PFSK-1 (cell line): Measurements from ENCODE around the gene VSIG1.

Experiments
- FOXP2 ChIP-seq: optimal IDR thresholded peaks from 2 replicates; pipeline ENCODE3; 2011; ENCODE audit warnings: borderline replicate concordance, control low read depth, inconsistent platforms; ENCODE audit not compliant: insufficient read depth; ENCODE audit errors: extremely low read length, extremely low read depth
- POLR2AphosphoS5 ChIP-seq: IDR thresholded peaks from 2 replicates; pipeline ENCODE4 v1.6.1; 2012; ENCODE audit warnings: low read depth, mild to moderate bottlenecking, control low read depth, low read length, moderate library complexity
- SIN3A ChIP-seq: IDR thresholded peaks from 2 replicates; pipeline ENCODE4 v1.6.1; 2012; ENCODE audit warnings: mild to moderate bottlenecking, low read length, moderate library complexity, borderline replicate concordance; ENCODE audit not compliant: insufficient read depth
- TAF1 ChIP-seq: IDR thresholded peaks from 2 replicates; pipeline ENCODE4 v1.6.1; 2012; ENCODE audit warnings: low read length, control low read depth, borderline replicate concordance; ENCODE audit not compliant: insufficient read depth
- TF ChIP-seq, protein P1 (sequence below), 2 experiments: IDR thresholded peaks; 2 replicates each; pipeline versions ENCODE4 v1.6.1 to v1.8.0; 2011 to 2012; ENCODE audit warnings: low read depth in 2 of 2, low read length in 2 of 2, control low read depth in 1 of 2, inconsistent platforms in 1 of 2, mild to moderate bottlenecking in 1 of 2, moderate library complexity in 1 of 2; ENCODE audit not compliant: insufficient read depth in 1 of 2

The VSIG1 gene

DNA sequence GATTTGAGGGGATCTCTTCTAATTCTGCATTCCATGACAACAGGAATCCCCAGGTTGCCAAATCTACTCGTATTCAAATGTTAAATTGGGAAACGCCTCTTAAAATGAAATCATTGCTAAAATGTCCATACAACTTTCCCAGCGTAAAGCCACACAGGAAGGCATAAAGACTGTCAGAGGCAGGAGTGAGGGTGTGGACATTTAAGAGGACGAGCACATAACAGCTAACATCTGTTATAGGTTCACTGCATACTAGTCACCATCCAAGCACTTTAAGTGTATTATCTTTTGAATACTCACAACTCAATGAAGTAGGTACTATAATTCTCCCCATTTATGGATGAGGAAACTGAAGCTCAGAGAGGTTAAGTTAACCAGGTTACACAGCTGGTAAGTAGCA is 82.3 kb downstream of the VSIG1 start:
- no peak for TF ChIP-seq TAF1
- no peak for TF ChIP-seq POLR2AphosphoS5
- TF ChIP-seq FOXP2: no peak
- TF ChIP-seq, protein P1, sequence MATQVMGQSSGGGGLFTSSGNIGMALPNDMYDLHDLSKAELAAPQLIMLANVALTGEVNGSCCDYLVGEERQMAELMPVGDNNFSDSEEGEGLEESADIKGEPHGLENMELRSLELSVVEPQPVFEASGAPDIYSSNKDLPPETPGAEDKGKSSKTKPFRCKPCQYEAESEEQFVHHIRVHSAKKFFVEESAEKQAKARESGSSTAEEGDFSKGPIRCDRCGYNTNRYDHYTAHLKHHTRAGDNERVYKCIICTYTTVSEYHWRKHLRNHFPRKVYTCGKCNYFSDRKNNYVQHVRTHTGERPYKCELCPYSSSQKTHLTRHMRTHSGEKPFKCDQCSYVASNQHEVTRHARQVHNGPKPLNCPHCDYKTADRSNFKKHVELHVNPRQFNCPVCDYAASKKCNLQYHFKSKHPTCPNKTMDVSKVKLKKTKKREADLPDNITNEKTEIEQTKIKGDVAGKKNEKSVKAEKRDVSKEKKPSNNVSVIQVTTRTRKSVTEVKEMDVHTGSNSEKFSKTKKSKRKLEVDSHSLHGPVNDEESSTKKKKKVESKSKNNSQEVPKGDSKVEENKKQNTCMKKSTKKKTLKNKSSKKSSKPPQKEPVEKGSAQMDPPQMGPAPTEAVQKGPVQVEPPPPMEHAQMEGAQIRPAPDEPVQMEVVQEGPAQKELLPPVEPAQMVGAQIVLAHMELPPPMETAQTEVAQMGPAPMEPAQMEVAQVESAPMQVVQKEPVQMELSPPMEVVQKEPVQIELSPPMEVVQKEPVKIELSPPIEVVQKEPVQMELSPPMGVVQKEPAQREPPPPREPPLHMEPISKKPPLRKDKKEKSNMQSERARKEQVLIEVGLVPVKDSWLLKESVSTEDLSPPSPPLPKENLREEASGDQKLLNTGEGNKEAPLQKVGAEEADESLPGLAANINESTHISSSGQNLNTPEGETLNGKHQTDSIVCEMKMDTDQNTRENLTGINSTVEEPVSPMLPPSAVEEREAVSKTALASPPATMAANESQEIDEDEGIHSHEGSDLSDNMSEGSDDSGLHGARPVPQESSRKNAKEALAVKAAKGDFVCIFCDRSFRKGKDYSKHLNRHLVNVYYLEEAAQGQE (IDR thresholded peaks at IDR 0.05; ENCODE audit: insufficient read depth in 1 of 2, low read depth in 2 of 2, low read length in 2 of 2): no peak
- no peak for TF ChIP-seq SIN3A
